Heart right ventricle (tissue), 16 donors: ENCODE data around the gene ZNF831. TPM values are rescaled to one million over a fixed set of nuclear protein-coding genes. Genes with fewer than 3 reads are reported as not detected.

Experiments
- ATAC-seq, 8 donors: fragments of 200-7000 bp; cut with Tn5 transposase; one replicate each; pipeline ENCODE4 v1.9.1; 2020; ENCODE audit warnings: mild to moderate bottlenecking in 8 of 8, moderate library complexity in 8 of 8, moderate number of reproducible peaks in 1 of 8
- DNase-seq, 2 donors: peaks; one replicate each; pipeline ENCODE4 v3.0.0-alpha.2; 2020
- H3K27ac ChIP-seq, 10 donors: fragments of 200-600 bp; sonication (generic) in 2 of 10; one replicate each; pipeline versions ENCODE4 v1.5.0 to v1.8.0; 2020 to 2022; ENCODE audit warnings: mild to moderate bottlenecking in 3 of 10
- H3K27me3 ChIP-seq, 7 donors: fragments of 200-600 bp; one replicate each; pipeline ENCODE4 v1.8.0; 2021 to 2022; ENCODE audit warnings: mild to moderate bottlenecking in 2 of 7
- H3K36me3 ChIP-seq, 9 donors: fragments of 200-600 bp; sonication (generic) in 1 of 9; one replicate each; pipeline versions ENCODE4 v1.5.0 to v1.8.0; 2020 to 2022; ENCODE audit warnings: mild to moderate bottlenecking in 2 of 9
- H3K4me1 ChIP-seq, 9 donors: fragments of 200-600 bp; sonication (generic) in 1 of 9; one replicate each; pipeline versions ENCODE4 v1.5.0 to v1.8.0; 2020 to 2022; ENCODE audit warnings: mild to moderate bottlenecking in 4 of 9
- H3K4me3 ChIP-seq, 10 donors: fragments of 200-600 bp; sonication (generic) in 2 of 10; one replicate each; pipeline versions ENCODE4 v1.5.0 to v1.8.0; 2020 to 2022; ENCODE audit warnings: mild to moderate bottlenecking in 7 of 10, moderate library complexity in 2 of 10
- H3K9me3 ChIP-seq, 11 donors: fragments of 200-600 bp in 10 of 11; sonication (generic) in 2 of 11; one replicate each; pipeline versions ENCODE4 v1.5.0 to v1.8.0; 2013 to 2022; ENCODE audit warnings: mild to moderate bottlenecking in 2 of 11, control low read depth in 1 of 11, moderate library complexity in 1 of 11
- CTCF ChIP-seq, 9 donors: fragments of 200-600 bp; sonication (generic) in 2 of 9; IDR thresholded peaks; one replicate each; pipeline versions ENCODE4 v1.5.0 to v1.8.0; 2021 to 2022; ENCODE audit warnings: antibody characterized with exemption in 9 of 9, mild to moderate bottlenecking in 5 of 9, moderate library complexity in 1 of 9
- WGBS, 2 donors: extraction: QIAGEN DNeasy Blood & Tissue Kit; methylation state at CpG; one replicate each; pipeline ENCODE4 v1.1.7; 2013; ENCODE audit warnings: inconsistent platforms in 1 of 2; 5-methylcytosine and 5-hydroxymethylcytosine counted together
- intact Hi-C, 10 donors: fragments of 100-400 bp; cut with DNase I; formaldehyde crosslinking; loops; one replicate each; pipeline versions ENCODE4 v1.11.1 to v1.14.2; 2022
- polyA plus RNA-seq, 2 donors: library from polyadenylated mRNA; stranded (reverse); fragments of 200-250 nt; gene quantifications; one replicate each; pipeline ENCODE4 v1.2.3, GENCODE V29; 2013
- total RNA-seq, 10 donors: library from RNA; stranded (reverse); fragmentation: NEBNext Ultra II Directional in 3 of 10; extraction: Animal tissue kit (Norgen Biotek cat#: 25700) in 3 of 10; gene quantifications; one replicate each; pipeline versions ENCODE4 v1.2.1 to v1.2.4, GENCODE V29; 2021 to 2023
- donor health status: Arrhythmogenic right ventricular cardiomyopathy.
- donor health status: ischemic (EF 13 %, LVEDD 7.1; RV severe dilation, severe dysfunction).
- donor health status: healthy with polysubstance abuse.
- donor health status: DM: no; HTN: yes; CAD: no.
- donor health status: DM: no; HTN: no; CAD: no.
- donor health status: ischemic (EF 25% LVEDD 6.9; RV normal size, moderate dysfunction).
- donor health status: ischemic (EF 25% LVEDD 5.7; RV mildly dilated, moderate dysfunction).
- donor health status: healthy.
- donor health status: DM: yes; HTN: yes; CAD: no.
- donor health status: Ischemic cardiomyopathy.
- donor health status: ischemic (EF 35%, LVEDD 5.7; RV mildly dilated, moderate dysfunction).
- donor health status: nonischemic (EF 11% LVEDD 7.7; RV severe dilation, severe dysfunction).
- donor health status: DM: yes; HTN: yes; CAD: no.
- donor health status: PGD.
- donor health status: ischemic (EF 29% LVEDD 5.4; RV normal size, mild dysfunction).
- donor health status: nonischemic (EF 23%, LVEDD 6.1; RV moderate dilation, normal function).

Gene ZNF831
- total and polyA plus RNA-seq, 12 donors, result 0.01 to 0.72 (median 0.11) TPM; not detected in 1

- no peaks in the 10 kb centered on the region for H3K9me3 ChIP-seq
- intact Hi-C loops, result loop anchor here in 1 of 10 donors (2.0 kb wide), 1 partner anchor 73 kb away; no protein-coding TSS in a partner anchor
- no peaks in the 10 kb centered on the region for H3K36me3 ChIP-seq
- ATAC-seq (no peak), DNase-seq (no peak)
- H3K27me3 ChIP-seq, result no peaks in the 10 kb centered on the region
- peak overlapping the region in 1 of 10 donors; percentile 24 for H3K4me3 ChIP-seq
- 89 to 92% methylated on average over 3 of the region's 3 CpGs for WGBS, 2 donors
- H3K27ac ChIP-seq, result peak overlapping the region in 6 of 10 donors; percentile 72 to 78 (median 74)
- no peak for TF ChIP-seq CTCF (IDR thresholded peaks at IDR 0.05)
- peaks cover 4 to 61% (median 40%) of the 10 kb centered on the region in 9 donors for H3K4me1 ChIP-seq
These were observed 16.0 kb upstream of the ZNF831 start for GRCh38 chr20:59147586-59147985.

- ATAC-seq (no peak), DNase-seq (no peak)
- H3K27me3 ChIP-seq, result no peaks in the 10 kb centered on the region
- no peaks in the 10 kb centered on the region for H3K36me3 ChIP-seq
- H3K4me1 ChIP-seq, result peaks cover 4 to 74% (median 45%) of the 10 kb centered on the region in 9 donors
- intact Hi-C loops, result no loop called here
- H3K27ac ChIP-seq, result peak overlapping the region in 8 of 10 donors; percentile 18 to 82 (median 71)
- 85 to 88% methylated on average over 9 of the region's 9 CpGs for WGBS, 2 donors
- H3K4me3 ChIP-seq, result no peak overlapping the region
- no peaks in the 10 kb centered on the region for H3K9me3 ChIP-seq
- no peak for TF ChIP-seq CTCF (IDR thresholded peaks at IDR 0.05)
These were observed 14.7 kb upstream of the ZNF831 start for GRCh38 chr20:59148701-59149493.

- H3K36me3 ChIP-seq, result no peaks in the 10 kb centered on the region
- intact Hi-C loops, result no loop called here
- DNase-seq, result peak; percentile 43 to 72
- ATAC-seq, result peak; percentile 19 to 73 (median 54)
- 43 to 50% methylated on average over 18 of the region's 18 CpGs for WGBS, 2 donors
- H3K4me1 ChIP-seq, result peaks cover 4 to 83% (median 45%) of the 10 kb centered on the region in 9 donors
- H3K27me3 ChIP-seq, result no peaks in the 10 kb centered on the region
- H3K27ac ChIP-seq, result peak overlapping the region in 8 of 10 donors; percentile 18 to 82 (median 71)
- no peak overlapping the region for H3K4me3 ChIP-seq
- no peaks in the 10 kb centered on the region for H3K9me3 ChIP-seq
- TF ChIP-seq CTCF (IDR thresholded peaks at IDR 0.05), result no peak
These were observed 13.7 kb upstream of the ZNF831 start for GRCh38 chr20:59149678-59150504.

GRCh38 chr20:59150821-59151251, 12.8 kb upstream of the ZNF831 start:
- H3K27ac ChIP-seq, result peak overlapping the region in 6 of 10 donors; percentile 63 to 82 (median 72)
- intact Hi-C loops, result no loop called here
- H3K27me3 ChIP-seq, result no peaks in the 10 kb centered on the region
- H3K9me3 ChIP-seq, result no peaks in the 10 kb centered on the region
- no peak for TF ChIP-seq CTCF (IDR thresholded peaks at IDR 0.05)
- no peak for ATAC-seq
- H3K36me3 ChIP-seq, result no peaks in the 10 kb centered on the region
- H3K4me1 ChIP-seq, result peaks cover 4 to 84% (median 41%) of the 10 kb centered on the region in 9 donors
- WGBS, 2 donors, result 96% methylated on average over 13 of the region's 13 CpGs
- DNase-seq, result no peak
- H3K4me3 ChIP-seq, result no peak overlapping the region
